Neuronal stem cell (in vitro differentiated cells): ENCODE results near the gene PTPN14.

ENCODE experiments used
- DNase-seq: peaks from one replicate; pipeline ENCODE4 v3.0.0-alpha.2; 2013; ENCODE audit warnings: low spot score
- H2AFZ ChIP-seq: one replicate; pipeline ENCODE4 v1.6.1; 2013; ENCODE audit warnings: mild to moderate bottlenecking, low read length, inconsistent platforms
- H2AK5ac ChIP-seq: 2 replicates; pipeline ENCODE4 v1.6.1; 2013; ENCODE audit warnings: low read depth, mild to moderate bottlenecking, inconsistent platforms, low read length, moderate library complexity, mixed read lengths
- H2BK120ac ChIP-seq: 2 replicates; pipeline ENCODE4 v1.6.1; 2013; ENCODE audit warnings: low read depth, mild to moderate bottlenecking, inconsistent platforms, low read length, moderate library complexity, mixed read lengths
- H2BK12ac ChIP-seq: one replicate; pipeline ENCODE4 v1.6.1; 2013; ENCODE audit warnings: low read length, inconsistent platforms
- H2BK15ac ChIP-seq: 2 replicates; pipeline ENCODE4 v1.6.1; 2013; ENCODE audit warnings: mild to moderate bottlenecking, low read length, inconsistent platforms, mixed read lengths
- H2BK5ac ChIP-seq: one replicate; pipeline ENCODE4 v1.6.1; 2013; ENCODE audit warnings: inconsistent platforms, mild to moderate bottlenecking, low read length, moderate library complexity
- H3K14ac ChIP-seq: one replicate; pipeline ENCODE4 v1.6.1; 2013; ENCODE audit warnings: low read length, inconsistent platforms
- H3K18ac ChIP-seq: 2 replicates; pipeline ENCODE4 v1.6.1; 2013; ENCODE audit warnings: low read length, inconsistent platforms
- H3K23ac ChIP-seq: 2 replicates; pipeline ENCODE4 v1.6.1; 2013; ENCODE audit warnings: low read depth, mild to moderate bottlenecking, mixed read lengths, low read length, inconsistent platforms; ENCODE audit not compliant: poor library complexity
- H3K27ac ChIP-seq: replicated peaks from 3 replicates; pipeline ENCODE4 v1.5.1; 2013; ENCODE audit warnings: low read length, inconsistent platforms
- H3K27me3 ChIP-seq, 3 experiments: 2 replicates each; pipeline ENCODE4 v1.6.1; 2013; ENCODE audit warnings: low read length in 3 of 3, mild to moderate bottlenecking in 2 of 3, inconsistent platforms in 1 of 3, low read depth in 1 of 3, mixed read lengths in 1 of 3, moderate library complexity in 1 of 3; ENCODE audit not compliant: control insufficient read depth in 3 of 3, insufficient read depth in 3 of 3
- H3K36me3 ChIP-seq, 2 donors: replicated peaks in 1 of 2; 2 replicates each; pipeline ENCODE4 v1.6.1; 2013; ENCODE audit warnings: low read length in 2 of 2; ENCODE audit not compliant: control insufficient read depth in 2 of 2, insufficient read depth in 2 of 2
- H3K4ac ChIP-seq: 2 replicates; pipeline ENCODE4 v1.6.1; 2013; ENCODE audit warnings: inconsistent platforms, mild to moderate bottlenecking, low read length, moderate library complexity
- H3K4me1 ChIP-seq, 2 donors: 1 replicate in 1 of 2; 2 replicates in 1 of 2; pipeline ENCODE4 v1.6.1; 2013; ENCODE audit warnings: low read length in 2 of 2, low read depth in 1 of 2; ENCODE audit not compliant: control insufficient read depth in 2 of 2, insufficient read depth in 1 of 2
- H3K4me2 ChIP-seq: one replicate; pipeline ENCODE4 v1.6.1; 2013; ENCODE audit warnings: mild to moderate bottlenecking, low read length, inconsistent platforms; ENCODE audit not compliant: insufficient read depth, poor library complexity, severe bottlenecking
- H3K4me3 ChIP-seq, 2 donors: 2 replicates each; pipeline ENCODE4 v1.5.1; 2013; ENCODE audit warnings: low read length in 2 of 2, mild to moderate bottlenecking in 2 of 2, inconsistent platforms in 1 of 2, moderate library complexity in 1 of 2
- H3K79me1 ChIP-seq: one replicate; pipeline ENCODE4 v1.6.1; 2013; ENCODE audit warnings: low read depth, mild to moderate bottlenecking, inconsistent platforms, low read length, moderate library complexity
- H3K9ac ChIP-seq: one replicate; pipeline ENCODE4 v1.6.1; 2013; ENCODE audit warnings: mild to moderate bottlenecking, low read depth, low read length, inconsistent platforms; ENCODE audit not compliant: poor library complexity
- H3K9me3 ChIP-seq, 2 donors: replicated peaks in 1 of 2; 2 replicates each; pipeline versions ENCODE3 to v1.6.1; 2013; ENCODE audit warnings: low read length in 2 of 2, mild to moderate bottlenecking in 2 of 2, inconsistent platforms in 1 of 2, low read depth in 1 of 2, mixed read lengths in 1 of 2, moderate library complexity in 1 of 2; ENCODE audit not compliant: control insufficient read depth in 2 of 2, insufficient read depth in 1 of 2
- H4K8ac ChIP-seq: one replicate; pipeline ENCODE4 v1.6.1; 2013; ENCODE audit warnings: low read depth, mild to moderate bottlenecking, inconsistent platforms, low read length, moderate library complexity
- H4K91ac ChIP-seq: one replicate; pipeline ENCODE4 v1.6.1; 2013; ENCODE audit warnings: low read length, low read depth, mild to moderate bottlenecking, inconsistent platforms; ENCODE audit not compliant: poor library complexity
- WGBS, 2 donors: extraction: QIAGEN DNeasy Blood & Tissue Kit; methylation state at CpG; one replicate each; pipeline ENCODE4 v1.1.7; 2013; ENCODE audit warnings: missing lambda C conversion rate in 2 of 2, mixed read lengths in 1 of 2; ENCODE audit not compliant: insufficient read length in 2 of 2, insufficient replicate concordance in 1 of 2; ENCODE audit errors: extremely low coverage in 2 of 2; 5-methylcytosine and 5-hydroxymethylcytosine counted together

PTPN14 gene

GRCh38 chr1:214363386-214363785, 188.0 kb downstream of the PTPN14 start:
- Histone ChIP-seq H3K9me3 (no peaks in the 10 kb centered on the region), H2AK5ac (no peak overlapping the region), H4K91ac (no peak overlapping the region), H3K27me3 (no peaks in the 10 kb centered on the region), H3K4ac (no peak overlapping the region), H2BK5ac (no peak overlapping the region), H2BK15ac (no peak overlapping the region), H3K79me1 (peaks cover 2% of the 10 kb centered on the region), H3K23ac (no peak overlapping the region), H3K14ac (no peak overlapping the region), H3K27ac (no peak overlapping the region), H2BK120ac (no peak overlapping the region), H2AFZ (no peak overlapping the region), H3K9ac (no peak overlapping the region), H4K8ac (no peak overlapping the region), H3K36me3 (peaks cover 8 to 69% of the 10 kb centered on the region in 2 donors), H3K4me1 (peaks cover 0 to 2% of the 10 kb centered on the region in 2 donors), H3K4me3 (no peak overlapping the region), H2BK12ac (no peak overlapping the region), H3K4me2 (no peak overlapping the region), H3K18ac (no peak overlapping the region)
- DNase-seq: no peak
- no CpG with 5 or more reads among the region's 4 CpGs for WGBS, 2 donors

- no peak overlapping the region for H2BK12ac ChIP-seq
- no peak overlapping the region for H3K9ac ChIP-seq
- no peak overlapping the region for H3K4ac ChIP-seq
- no peak for DNase-seq
- H2AK5ac ChIP-seq: no peak overlapping the region
- H2BK5ac ChIP-seq: no peak overlapping the region
- no peaks in the 10 kb centered on the region for H3K9me3 ChIP-seq
- no CpG with 5 or more reads among the region's 9 CpGs for WGBS, 2 donors
- no peak overlapping the region for H3K14ac ChIP-seq
- H3K18ac ChIP-seq: no peak overlapping the region
- no peak overlapping the region for H3K4me2 ChIP-seq
- H3K36me3 ChIP-seq: peaks cover 4 to 73% of the 10 kb centered on the region in 2 donors
- H2AFZ ChIP-seq: no peak overlapping the region
- no peak overlapping the region for H3K23ac ChIP-seq
- no peak overlapping the region for H2BK120ac ChIP-seq
- no peaks in the 10 kb centered on the region for H3K27me3 ChIP-seq
- H4K91ac ChIP-seq: no peak overlapping the region
- no peak overlapping the region for H3K4me3 ChIP-seq
- H3K4me1 ChIP-seq: peaks cover 0 to 2% of the 10 kb centered on the region in 2 donors
- no peak overlapping the region for H3K27ac ChIP-seq
- no peak overlapping the region for H2BK15ac ChIP-seq
- peaks cover 2% of the 10 kb centered on the region for H3K79me1 ChIP-seq
- no peak overlapping the region for H4K8ac ChIP-seq
Observed at GRCh38 chr1:214362188-214362882, 189.1 kb downstream of the PTPN14 start.

- no peak overlapping the region for H3K27ac ChIP-seq
- H3K4me1 ChIP-seq: peaks cover 0 to 2% of the 10 kb centered on the region in 2 donors
- no peak overlapping the region for H2BK12ac ChIP-seq
- no peaks in the 10 kb centered on the region for H3K27me3 ChIP-seq
- no CpG with 5 or more reads among the region's 1 CpG for WGBS, 2 donors
- no peak overlapping the region for H2AK5ac ChIP-seq
- H2AFZ ChIP-seq: no peak overlapping the region
- no peak overlapping the region for H2BK120ac ChIP-seq
- no peak overlapping the region for H3K14ac ChIP-seq
- no peak for DNase-seq
- no peak overlapping the region for H4K8ac ChIP-seq
- no peak overlapping the region for H3K4ac ChIP-seq
- no peak overlapping the region for H3K4me2 ChIP-seq
- no peak overlapping the region for H2BK15ac ChIP-seq
- H3K9ac ChIP-seq: no peak overlapping the region
- no peak overlapping the region for H3K4me3 ChIP-seq
- no peaks in the 10 kb centered on the region for H3K9me3 ChIP-seq
- no peak overlapping the region for H3K18ac ChIP-seq
- peaks cover 2% of the 10 kb centered on the region for H3K79me1 ChIP-seq
- no peak overlapping the region for H4K91ac ChIP-seq
- H2BK5ac ChIP-seq: no peak overlapping the region
- no peak overlapping the region for H3K23ac ChIP-seq
- peaks cover 6 to 75% of the 10 kb centered on the region in 2 donors for H3K36me3 ChIP-seq
Observed at GRCh38 chr1:214361636-214362035, 189.8 kb downstream of the PTPN14 start.

GRCh38 chr1:214360525-214361164, 190.8 kb downstream of the PTPN14 start:
- Histone ChIP-seq H3K4me1 (peaks cover 0 to 2% of the 10 kb centered on the region in 2 donors), H3K9me3 (no peaks in the 10 kb centered on the region), H3K14ac (no peak overlapping the region), H3K4me2 (no peak overlapping the region), H4K8ac (no peak overlapping the region), H2BK15ac (no peak overlapping the region), H4K91ac (no peak overlapping the region), H2BK12ac (no peak overlapping the region), H2BK5ac (no peak overlapping the region), H3K18ac (no peak overlapping the region), H2BK120ac (no peak overlapping the region), H3K27ac (no peak overlapping the region), H3K36me3 (peaks cover 6 to 85% of the 10 kb centered on the region in 2 donors), H3K27me3 (no peaks in the 10 kb centered on the region), H3K9ac (no peak overlapping the region), H3K4ac (no peak overlapping the region), H3K79me1 (peaks cover 2% of the 10 kb centered on the region), H3K4me3 (no peak overlapping the region), H2AK5ac (no peak overlapping the region), H3K23ac (no peak overlapping the region), H2AFZ (no peak overlapping the region)
- WGBS, 2 donors: no CpG with 5 or more reads among the region's 3 CpGs
- DNase-seq: no peak
